ENCODE data around the gene CAPZA1.
A peak's percentile ranks its signal among the peaks of the same experiment; 100 is the strongest.
"Not testable (repeated sequence)": the region's sequence is repeated elsewhere in the genome, so short reads cannot be mapped to it uniquely, and the experiment has no call there.

The CAPZA1 gene

GRCh38 chr1:112619518-112620376, at the start of gene CAPZA1:
Gene CAPZA1 (plus strand): TSS chr1:112619832. CDS start chr1:112619845, 13 bp downstream.
- DNase-seq = peak; percentile 94

GRCh38 chr1:112575154-112575804, 44.4 kb upstream of the CAPZA1 start:
- DNase-seq = no peak

- no peak for DNase-seq
Observed at GRCh38 chr1:112576240-112576639, 43.4 kb upstream of the CAPZA1 start.

- DNase-seq = no peak
Observed at GRCh38 chr1:112579801-112580510, 39.7 kb upstream of the CAPZA1 start.

- no peak for DNase-seq
Observed at GRCh38 chr1:112581586-112582192, 37.9 kb upstream of the CAPZA1 start.

- DNase-seq = no peak
Observed at GRCh38 chr1:112583366-112583765, 36.3 kb upstream of the CAPZA1 start.

- DNase-seq = no peak
Observed at GRCh38 chr1:112589766-112590165, 29.9 kb upstream of the CAPZA1 start.

GRCh38 chr1:112594208-112594876, 25.3 kb upstream of the CAPZA1 start:
- DNase-seq = no peak

- no peak for DNase-seq
Observed at GRCh38 chr1:112599477-112599876, 20.2 kb upstream of the CAPZA1 start.

GRCh38 chr1:112603012-112603411, 16.6 kb upstream of the CAPZA1 start:
- no peak for DNase-seq

- no peak for DNase-seq
Observed at GRCh38 chr1:112603541-112603940, 16.1 kb upstream of the CAPZA1 start.

- DNase-seq = no peak
Observed at GRCh38 chr1:112605633-112606327, 13.9 kb upstream of the CAPZA1 start.

- peak in 1 of 2 donors; percentile 44 for DNase-seq
Observed at GRCh38 chr1:112614460-112615065, 5.1 kb upstream of the CAPZA1 start.

GRCh38 chr1:112618114-112618720, 1.4 kb upstream of the CAPZA1 start:
- peak; percentile 45 to 70 for DNase-seq

- DNase-seq = peak; percentile 67 to 68
Observed at GRCh38 chr1:112618721-112619517, 713 bp upstream of the CAPZA1 start, which contains the start of gene ST7L. Gene ST7L (minus strand): TSS chr1:112619141. CDS start chr1:112619113, 28 bp downstream.

GRCh38 chr1:112620377-112620695, 704 bp downstream of the CAPZA1 start:
- DNase-seq = no peak

- DNase-seq = not testable (repeated sequence)
Observed at GRCh38 chr1:112624493-112624892, 4.9 kb downstream of the CAPZA1 start.

- no peak for DNase-seq
Observed at GRCh38 chr1:112625696-112626095, 6.1 kb downstream of the CAPZA1 start.

- DNase-seq = no peak
Observed at GRCh38 chr1:112626193-112626592, 6.6 kb downstream of the CAPZA1 start.

- no peak for DNase-seq
Observed at GRCh38 chr1:112626887-112627286, 7.3 kb downstream of the CAPZA1 start.
